Activated CD8-positive, alpha-beta memory T cell treated with anti-CD3 and anti-CD28 coated beads, Interleukin-2, amount 50 U/mL, for 24 hours (primary cell): ENCODE results near the gene PMM2.

ENCODE experiments used
- DNase-seq: peaks from one replicate; pipeline ENCODE4 v3.0.0-alpha.2; 2020; ENCODE audit errors: extremely low read depth

Gene PMM2

GRCh38 chr16:8887431-8887765, 89.8 kb downstream of the PMM2 start:
- no peak for DNase-seq

- DNase-seq = no peak
Measured at GRCh38 chr16:8887952-8888560, 90.4 kb downstream of the PMM2 start.

- no peak for DNase-seq
Measured at GRCh38 chr16:8888951-8889892, 91.6 kb downstream of the PMM2 start.

GRCh38 chr16:8889893-8890548, 92.4 kb downstream of the PMM2 start:
- DNase-seq = no peak

GRCh38 chr16:8890549-8890921, 92.9 kb downstream of the PMM2 start:
- no peak for DNase-seq

DNA sequence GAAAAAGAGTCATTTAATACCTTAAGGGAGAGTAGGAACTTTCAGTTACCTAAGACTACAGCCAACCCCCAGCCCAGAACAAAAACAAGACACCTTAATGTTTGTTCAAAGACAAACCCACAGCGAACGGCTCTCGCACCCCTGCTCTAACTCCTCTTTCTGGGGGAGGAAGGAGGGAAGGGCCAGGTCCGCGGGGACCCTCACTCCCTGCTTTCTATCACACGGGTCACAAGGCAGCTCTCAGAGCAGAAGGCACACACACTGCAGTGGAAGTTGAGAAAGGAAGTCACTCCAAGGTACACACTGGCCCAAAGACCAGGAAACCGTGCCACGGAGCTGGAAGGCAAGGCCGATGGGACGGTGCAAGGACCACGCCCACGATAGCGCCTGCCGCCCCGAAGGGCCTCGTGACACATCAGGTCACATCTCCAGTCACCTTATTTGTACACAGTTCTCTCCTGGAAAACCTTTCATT, 94.5 kb downstream of the PMM2 start:
- no peak for DNase-seq

DNA sequence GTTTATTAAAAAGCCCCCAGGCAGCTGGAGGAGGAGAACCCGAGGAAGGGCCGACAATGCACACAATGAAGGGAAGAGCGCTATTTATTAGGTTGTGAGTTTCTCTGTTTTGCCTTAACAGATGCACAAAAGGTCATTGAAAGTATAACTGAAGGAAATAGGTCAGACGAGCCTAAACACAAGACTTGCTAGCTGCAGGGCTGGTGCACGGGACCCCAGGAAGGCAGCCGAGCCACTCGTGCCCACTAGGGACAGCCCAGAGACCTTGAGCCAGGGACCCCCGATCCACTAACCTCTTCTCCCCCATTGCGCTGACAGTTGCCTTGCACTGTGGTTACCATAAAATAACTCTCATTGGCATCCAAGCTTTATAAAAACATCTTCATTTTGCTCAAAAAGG, 95.8 kb downstream of the PMM2 start:
- no peak for DNase-seq

- DNase-seq = no peak
Measured at GRCh38 chr16:8893976-8894690, 96.5 kb downstream of the PMM2 start.

DNA sequence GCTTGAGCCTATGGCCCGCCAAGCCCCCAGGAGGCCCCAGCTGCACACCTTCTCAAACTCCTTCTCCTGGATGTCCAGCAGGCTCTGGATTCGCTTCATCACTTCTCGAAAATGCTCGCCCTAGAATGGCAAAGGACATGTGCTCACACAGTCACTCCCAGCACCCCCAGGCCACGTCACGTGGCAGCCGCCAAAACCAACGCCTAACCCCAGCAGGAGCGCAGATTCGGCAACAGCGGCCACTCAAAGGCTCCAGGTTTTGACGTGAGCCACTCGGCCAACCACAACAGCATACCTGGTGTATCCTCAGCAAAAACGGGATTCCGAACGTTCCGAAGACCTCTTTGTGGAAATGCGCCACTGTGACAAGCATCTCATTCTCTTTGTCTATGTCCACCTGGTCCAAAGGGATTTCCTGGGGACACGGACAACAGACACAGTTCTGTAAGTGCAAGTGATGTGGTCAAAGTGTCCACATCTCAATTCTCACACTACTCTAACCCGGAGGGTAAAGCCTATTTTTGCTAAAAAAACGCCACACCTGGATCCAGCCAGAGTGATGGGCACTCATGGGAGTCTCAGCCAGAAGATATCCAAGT, 97.2 kb downstream of the PMM2 start:
- DNase-seq = no peak

DNA sequence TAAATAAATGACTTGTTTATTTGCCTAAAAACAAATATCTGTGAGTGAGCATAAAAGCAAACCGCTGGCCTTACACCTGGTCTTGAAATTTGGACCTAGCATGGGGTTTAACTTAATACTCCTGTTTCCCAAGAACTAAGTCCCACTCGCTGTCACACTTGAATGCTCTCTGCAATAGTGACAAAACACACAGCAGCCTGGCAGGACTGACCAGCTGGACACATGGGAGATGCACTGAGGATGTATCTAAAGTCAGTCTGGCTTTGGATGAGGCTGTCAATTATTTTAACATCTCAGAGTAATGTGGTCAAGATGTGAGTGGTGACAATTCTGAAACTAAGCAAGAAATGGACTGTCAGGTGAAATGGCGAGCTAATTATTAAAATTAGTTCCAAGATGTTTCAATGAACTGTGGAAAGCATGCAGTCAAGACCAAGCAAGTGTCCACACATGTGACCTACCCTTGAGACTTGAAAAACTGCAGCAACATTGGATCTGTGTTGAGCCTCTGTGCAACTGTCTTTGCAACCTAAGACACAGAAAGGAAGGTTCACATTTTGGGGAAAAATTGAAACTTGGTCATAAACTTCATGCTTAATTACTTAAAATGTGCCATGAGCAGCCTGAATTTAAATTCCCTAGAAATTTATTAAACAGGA, 101.2 kb downstream of the PMM2 start:
- no peak for DNase-seq
